Natural killer cell treated with Interleukin-12 subunit alpha and Interleukin-12 subunit beta and Interleukin-15 and Interleukin-18, amount 100 ng/mL, for 72 hours (primary cell): ENCODE data around the gene SPRED2. TPM values are rescaled to one million over a fixed set of nuclear protein-coding genes. Genes with fewer than 3 reads are reported as not detected.
"Not testable (repeated sequence)": the region's sequence is repeated elsewhere in the genome, so short reads cannot be mapped to it uniquely, and the experiment has no call there.

Experiments used
- ATAC-seq, 2 donors: fragments of 150-1000 bp; cut with Tn5 transposase in 1 of 2; sonication (Bioruptor Pico), chemical (Tn5 transposase) in 1 of 2; 2 replicates each; pipeline ENCODE4 v1.10.0; 2021
- DNase-seq: peaks from one replicate; pipeline ENCODE4 v3.0.0; 2022; ENCODE audit warnings: low spot score
- H3K27ac Mint-ChIP-seq, 2 donors: 1 replicate in 1 of 2; 2 replicates in 1 of 2; pipeline ENCODE4 v1.8.0; 2022; ENCODE audit warnings: mixed read lengths in 2 of 2, mild to moderate bottlenecking in 1 of 2, moderate library complexity in 1 of 2
- H3K27me3 Mint-ChIP-seq, 2 donors: 1 replicate in 1 of 2; 2 replicates in 1 of 2; pipeline ENCODE4 v1.8.0; 2022; ENCODE audit warnings: mixed read lengths in 2 of 2
- H3K36me3 Mint-ChIP-seq: one replicate; pipeline ENCODE4 v1.8.0; 2022; ENCODE audit warnings: mixed read lengths
- H3K4me1 Mint-ChIP-seq, 2 donors: 1 replicate in 1 of 2; 2 replicates in 1 of 2; pipeline ENCODE4 v1.8.0; 2022; ENCODE audit warnings: low read depth in 2 of 2, mixed read lengths in 2 of 2, mild to moderate bottlenecking in 1 of 2
- H3K4me3 Mint-ChIP-seq: one replicate; pipeline ENCODE4 v1.8.0; 2022; ENCODE audit warnings: mixed read lengths
- H3K9me3 Mint-ChIP-seq: 2 replicates; pipeline ENCODE4 v1.8.0; 2022; ENCODE audit warnings: mixed read lengths
- total RNA-seq, 2 donors: library from RNA; stranded (reverse); gene quantifications; one replicate each; pipeline ENCODE4 v1.2.3, GENCODE V29; 2022

The SPRED2 gene
- total RNA-seq, 2 donors from 2014 or later: 9.8 to 26.0 TPM

DNA sequence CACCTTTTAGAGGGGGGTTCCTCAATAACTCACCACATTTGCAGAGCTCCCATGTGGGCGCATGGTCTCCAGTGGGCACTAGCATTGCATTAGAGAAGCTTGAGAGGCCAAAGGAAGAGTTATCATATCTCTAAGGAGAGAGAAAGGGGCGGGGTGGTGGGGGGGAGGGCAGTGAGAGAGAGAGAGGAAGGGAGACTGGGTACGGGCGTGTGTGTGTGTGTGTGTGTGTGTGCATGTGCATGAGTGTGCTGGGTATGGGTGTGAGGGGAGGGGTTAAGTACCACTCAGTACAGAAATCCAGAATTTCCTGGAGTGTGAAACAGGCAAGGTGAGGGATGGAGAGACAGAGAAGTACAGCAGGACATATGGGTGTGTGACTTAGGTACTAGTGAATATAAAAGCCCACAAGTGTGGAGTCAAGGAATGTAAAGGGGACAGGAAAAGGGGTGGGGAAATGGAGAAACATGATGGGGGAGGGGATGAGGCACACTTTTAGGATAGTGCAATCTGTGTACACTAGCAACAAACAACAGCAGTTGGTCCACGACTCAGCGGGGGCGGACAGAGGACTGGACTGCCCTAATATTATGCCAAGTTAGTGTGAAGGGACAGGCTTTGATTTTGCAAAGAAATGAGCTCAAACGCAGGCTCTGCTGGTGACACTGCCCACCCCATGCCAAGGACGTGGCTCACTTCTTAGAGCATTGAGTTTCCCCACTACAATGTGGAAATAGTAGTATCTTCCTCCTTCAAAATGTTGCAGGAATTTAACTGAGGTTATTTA is 91.3 kb downstream of the SPRED2 start:
- ATAC-seq (no peak), DNase-seq (no peak)
- no peaks in the 10 kb centered on the region for H3K9me3 Mint-ChIP-seq
- no peak overlapping the region for H3K27ac Mint-ChIP-seq
- no peaks in the 10 kb centered on the region for H3K27me3 Mint-ChIP-seq
- H3K4me1 Mint-ChIP-seq: peaks cover 6 to 12% of the 10 kb centered on the region in 2 donors
- no peak overlapping the region for H3K4me3 Mint-ChIP-seq
- no peaks in the 10 kb centered on the region for H3K36me3 Mint-ChIP-seq

DNA sequence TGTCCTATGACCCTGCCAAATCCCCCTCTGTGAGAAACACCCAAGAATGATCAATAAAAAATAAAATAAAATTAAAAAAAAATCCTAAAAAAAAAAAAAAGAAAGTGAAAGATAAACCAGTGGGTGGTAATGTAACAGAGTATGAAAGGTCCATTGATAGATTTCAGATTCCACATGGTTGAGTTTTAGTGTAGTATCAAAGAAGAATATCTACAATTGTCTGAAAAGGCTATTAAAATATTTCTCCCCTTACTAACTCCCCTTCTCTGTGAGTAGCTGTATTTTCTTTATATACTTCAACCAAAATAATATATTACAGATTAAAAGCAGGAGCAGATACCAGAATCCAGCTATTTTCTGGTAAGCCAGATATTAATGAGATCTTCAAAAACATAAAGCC is 92.8 kb downstream of the SPRED2 start:
- no peak for DNase-seq
- H3K27ac Mint-ChIP-seq: no peak overlapping the region
- no peak overlapping the region for H3K4me3 Mint-ChIP-seq
- H3K36me3 Mint-ChIP-seq: peaks cover 6% of the 10 kb centered on the region
- H3K9me3 Mint-ChIP-seq: no peaks in the 10 kb centered on the region
- H3K4me1 Mint-ChIP-seq: peaks cover 5 to 7% of the 10 kb centered on the region in 2 donors
- ATAC-seq: no peak
- no peaks in the 10 kb centered on the region for H3K27me3 Mint-ChIP-seq

DNA sequence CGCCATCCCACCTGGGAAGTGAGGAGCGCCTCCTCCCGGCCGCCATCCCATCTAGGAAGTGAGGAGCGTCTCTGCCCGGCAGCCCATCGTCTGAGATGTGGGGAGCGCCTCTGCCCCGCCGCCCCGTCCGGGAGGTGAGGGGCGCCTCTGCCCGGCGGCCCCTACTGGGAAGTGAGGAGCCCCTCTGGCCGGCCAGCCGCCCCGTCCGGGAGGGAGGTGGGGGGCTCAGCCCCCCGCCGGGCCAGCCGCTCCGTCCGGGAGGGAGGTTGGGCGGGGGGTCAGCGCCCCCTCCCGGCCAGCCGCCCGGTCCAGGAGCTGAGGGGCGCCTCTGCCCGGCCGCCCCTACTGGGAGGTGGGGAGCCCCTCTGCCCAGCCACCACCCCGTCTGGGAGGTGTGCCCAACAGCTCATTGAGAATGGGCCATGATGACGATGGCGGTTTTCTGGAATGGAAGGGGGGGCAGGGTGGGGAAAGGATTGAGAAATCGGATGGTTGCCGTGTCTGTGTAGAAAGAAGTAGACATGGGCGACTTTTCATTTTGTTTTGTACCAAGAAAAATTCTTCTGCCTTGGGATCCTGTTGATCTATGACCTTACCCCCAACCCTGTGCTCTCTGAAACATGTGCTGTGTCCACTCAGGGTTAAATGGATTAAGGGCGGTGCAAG is 93.4 kb downstream of the SPRED2 start:
- H3K36me3 Mint-ChIP-seq, DNase-seq, H3K9me3 Mint-ChIP-seq, ATAC-seq, H3K27ac Mint-ChIP-seq, H3K4me3 Mint-ChIP-seq, H3K27me3 Mint-ChIP-seq, H3K4me1 Mint-ChIP-seq: not testable (repeated sequence)

DNA sequence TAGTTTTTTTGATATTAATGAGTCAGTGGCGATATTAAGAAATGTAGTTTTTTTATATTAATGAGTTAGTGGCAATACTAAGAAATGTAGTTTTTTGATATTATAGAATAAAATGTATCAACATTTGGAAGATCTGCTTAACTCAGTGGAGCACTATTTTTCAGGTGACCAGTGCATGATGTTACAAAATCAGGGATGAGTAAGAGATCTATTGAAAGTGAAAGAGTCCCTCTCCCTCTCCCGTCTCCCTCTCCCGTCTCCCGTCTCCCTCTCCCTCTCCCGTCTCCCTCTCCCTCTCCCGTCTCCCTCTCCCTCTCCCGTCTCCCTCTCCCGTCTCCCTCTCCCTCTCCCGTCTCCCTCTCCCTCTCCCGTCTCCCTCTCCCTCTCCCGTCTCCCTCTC is 94.5 kb downstream of the SPRED2 start:
- not testable (repeated sequence) for H3K4me3 Mint-ChIP-seq, DNase-seq, H3K9me3 Mint-ChIP-seq, ATAC-seq, H3K27me3 Mint-ChIP-seq, H3K27ac Mint-ChIP-seq, H3K4me1 Mint-ChIP-seq, H3K36me3 Mint-ChIP-seq

DNA sequence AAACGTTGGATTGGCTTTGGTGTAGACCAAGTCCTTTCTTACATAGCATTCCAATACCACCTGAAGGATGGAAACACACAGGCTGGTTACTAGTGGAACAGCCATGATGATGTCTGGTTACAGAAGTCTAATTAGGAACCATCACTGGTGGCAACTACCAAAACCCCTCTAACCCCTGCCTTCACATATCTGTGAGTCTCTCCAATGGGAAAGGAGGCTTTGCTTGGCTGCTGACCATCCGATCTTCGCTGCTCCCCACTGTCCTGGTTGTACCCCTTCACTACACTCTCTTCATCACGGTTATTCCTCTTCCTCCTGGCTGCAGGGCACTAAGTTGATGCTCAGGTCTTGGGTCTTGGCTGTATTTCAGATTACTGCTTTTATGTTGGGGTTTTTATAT is 97.7 kb downstream of the SPRED2 start:
- ATAC-seq: no peak
- no peak overlapping the region for H3K27ac Mint-ChIP-seq
- H3K36me3 Mint-ChIP-seq: peaks cover 6% of the 10 kb centered on the region
- peaks cover 0 to 3% of the 10 kb centered on the region in 2 donors for H3K4me1 Mint-ChIP-seq
- no peak overlapping the region for H3K4me3 Mint-ChIP-seq
- no peaks in the 10 kb centered on the region for H3K9me3 Mint-ChIP-seq
- no peaks in the 10 kb centered on the region for H3K27me3 Mint-ChIP-seq
- no peak for DNase-seq

DNA sequence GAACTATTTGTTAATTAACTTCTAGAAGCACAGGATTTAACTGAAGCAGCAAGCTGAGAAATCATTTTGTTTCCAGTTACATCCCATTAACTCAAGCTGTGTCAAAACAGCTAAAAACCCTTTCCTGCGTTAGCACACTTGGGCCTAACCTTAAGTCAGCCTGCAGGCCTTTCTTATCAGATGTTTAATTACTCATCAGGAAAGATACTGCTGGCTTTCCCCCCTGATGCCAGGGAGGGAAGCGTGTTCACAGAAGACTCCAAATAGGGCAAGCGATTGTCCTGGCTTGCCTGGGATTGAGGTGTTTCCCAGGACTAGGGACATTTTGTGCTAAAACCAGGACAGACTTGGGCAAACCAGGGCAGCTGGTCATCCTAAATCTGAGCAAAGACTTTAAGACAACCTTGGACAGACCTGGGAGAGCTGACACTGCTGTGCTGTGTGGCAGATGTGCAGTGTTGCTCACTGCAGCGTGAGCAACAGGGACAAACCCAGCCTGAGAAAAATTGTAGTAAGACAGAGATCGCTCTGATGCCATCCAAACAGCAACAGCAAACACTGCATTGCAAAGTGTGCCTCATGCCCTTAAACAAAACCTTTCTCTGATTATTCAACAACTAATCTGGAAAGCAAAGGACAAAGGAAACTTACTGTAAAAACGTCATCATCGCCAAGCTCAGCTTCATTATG is 100.9 kb downstream of the SPRED2 start:
- Mint-ChIP-seq H3K9me3 (no peaks in the 10 kb centered on the region), H3K27ac (no peak overlapping the region), H3K27me3 (no peaks in the 10 kb centered on the region), H3K4me3 (no peak overlapping the region), H3K36me3 (peaks cover 6% of the 10 kb centered on the region), H3K4me1 (peaks cover 0 to 3% of the 10 kb centered on the region in 2 donors)
- ATAC-seq (no peak), DNase-seq (no peak)

DNA sequence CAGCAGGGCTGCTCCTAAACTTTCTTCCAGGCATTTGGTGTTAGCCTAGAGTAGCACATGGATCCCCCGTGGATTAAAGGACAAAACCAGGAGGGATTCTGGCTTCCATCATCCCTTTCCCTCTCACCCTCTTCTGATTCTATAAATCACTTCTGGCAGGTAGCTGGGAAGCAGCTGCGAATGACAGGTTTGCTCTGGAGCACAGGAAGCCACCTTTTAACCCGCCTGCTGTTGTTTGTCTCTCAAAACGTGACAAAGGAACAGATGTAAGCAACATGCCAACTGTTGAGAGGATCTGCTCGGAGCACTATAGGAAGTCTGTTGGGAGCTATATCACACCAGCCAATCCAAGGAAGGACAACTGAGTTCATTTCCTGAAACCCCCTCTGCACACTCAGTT is 102.9 kb downstream of the SPRED2 start:
- Mint-ChIP-seq H3K27me3 (no peaks in the 10 kb centered on the region), H3K4me3 (no peak overlapping the region), H3K36me3 (no peaks in the 10 kb centered on the region), H3K4me1 (peaks cover 0 to 3% of the 10 kb centered on the region in 2 donors), H3K9me3 (no peaks in the 10 kb centered on the region), H3K27ac (no peak overlapping the region)
- ATAC-seq (no peak), DNase-seq (no peak)

DNA sequence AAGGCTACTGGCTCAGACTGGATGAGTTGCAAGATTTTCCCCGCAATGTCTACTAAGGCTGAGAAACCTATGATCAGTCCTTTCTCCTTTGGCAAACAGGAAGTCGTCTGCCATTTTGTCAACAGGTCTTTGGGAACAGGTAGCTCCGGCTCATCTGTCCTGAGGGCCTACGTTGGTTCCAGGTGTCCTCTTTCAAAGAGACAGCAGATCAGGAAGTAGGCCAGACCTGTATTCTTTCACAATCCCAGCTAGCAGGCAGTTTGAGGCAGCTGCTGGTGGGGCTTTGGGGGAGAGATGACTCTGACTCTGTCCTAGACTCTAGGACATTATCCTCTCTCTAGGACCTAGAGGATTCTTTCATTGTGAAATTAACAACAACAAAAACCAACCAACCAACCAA is 106.1 kb downstream of the SPRED2 start:
- no peak for ATAC-seq
- Mint-ChIP-seq H3K9me3 (no peaks in the 10 kb centered on the region), H3K27me3 (no peaks in the 10 kb centered on the region), H3K4me3 (no peak overlapping the region), H3K36me3 (no peaks in the 10 kb centered on the region), H3K27ac (no peak overlapping the region), H3K4me1 (no peaks in the 10 kb centered on the region)
- no peak for DNase-seq

DNA sequence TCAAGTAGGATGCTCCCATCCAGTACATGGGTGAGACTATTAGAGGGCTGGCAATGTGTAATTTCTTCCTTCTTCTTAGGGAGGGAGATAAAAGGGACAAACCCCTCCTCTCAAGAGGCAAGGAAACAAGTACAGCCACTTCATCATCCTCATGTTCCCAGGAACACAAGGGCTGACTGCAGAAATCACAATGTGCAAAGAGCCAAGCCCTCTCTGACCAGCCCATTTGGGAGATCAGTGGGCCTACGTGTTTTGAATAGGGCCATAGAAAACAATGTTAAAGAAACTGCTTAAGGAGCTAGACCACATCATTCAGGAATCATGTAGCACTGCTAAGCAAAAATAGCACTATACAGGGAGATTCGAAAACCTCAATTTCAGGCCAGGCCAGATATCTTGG is 107.3 kb downstream of the SPRED2 start:
- H3K9me3 Mint-ChIP-seq: no peaks in the 10 kb centered on the region
- no peak overlapping the region for H3K4me3 Mint-ChIP-seq
- no peak for ATAC-seq
- no peaks in the 10 kb centered on the region for H3K36me3 Mint-ChIP-seq
- no peak for DNase-seq
- H3K27ac Mint-ChIP-seq: no peak overlapping the region
- no peaks in the 10 kb centered on the region for H3K27me3 Mint-ChIP-seq
- H3K4me1 Mint-ChIP-seq: peaks cover 9 to 10% of the 10 kb centered on the region in 2 donors

DNA sequence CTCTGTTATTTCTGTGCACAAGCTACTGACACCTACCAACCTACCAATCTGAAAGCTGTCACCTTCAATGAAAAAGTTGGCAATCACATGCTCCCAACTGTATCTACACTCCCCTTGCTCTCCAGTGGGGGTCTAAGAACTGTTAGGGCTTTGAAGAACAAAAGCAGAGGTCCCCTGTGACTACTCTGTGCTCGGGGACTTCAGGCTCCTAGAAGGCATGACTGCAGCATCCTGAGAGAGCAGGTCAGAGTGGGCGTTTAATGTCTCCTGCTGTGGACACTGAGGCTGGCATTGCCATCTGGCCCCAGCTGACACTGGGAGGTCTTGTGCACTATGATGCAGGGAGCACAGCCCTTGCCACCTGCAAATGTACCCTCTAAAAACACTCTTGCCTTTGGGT is 111.5 kb downstream of the SPRED2 start:
- Mint-ChIP-seq H3K27ac (peak overlapping the region; percentile 85 to 93), H3K9me3 (no peaks in the 10 kb centered on the region), H3K4me3 (peak overlapping the region; percentile 83), H3K27me3 (no peaks in the 10 kb centered on the region), H3K36me3 (no peaks in the 10 kb centered on the region), H3K4me1 (peaks cover 19 to 24% of the 10 kb centered on the region in 2 donors)
- ATAC-seq (no peak), DNase-seq (no peak)

DNA sequence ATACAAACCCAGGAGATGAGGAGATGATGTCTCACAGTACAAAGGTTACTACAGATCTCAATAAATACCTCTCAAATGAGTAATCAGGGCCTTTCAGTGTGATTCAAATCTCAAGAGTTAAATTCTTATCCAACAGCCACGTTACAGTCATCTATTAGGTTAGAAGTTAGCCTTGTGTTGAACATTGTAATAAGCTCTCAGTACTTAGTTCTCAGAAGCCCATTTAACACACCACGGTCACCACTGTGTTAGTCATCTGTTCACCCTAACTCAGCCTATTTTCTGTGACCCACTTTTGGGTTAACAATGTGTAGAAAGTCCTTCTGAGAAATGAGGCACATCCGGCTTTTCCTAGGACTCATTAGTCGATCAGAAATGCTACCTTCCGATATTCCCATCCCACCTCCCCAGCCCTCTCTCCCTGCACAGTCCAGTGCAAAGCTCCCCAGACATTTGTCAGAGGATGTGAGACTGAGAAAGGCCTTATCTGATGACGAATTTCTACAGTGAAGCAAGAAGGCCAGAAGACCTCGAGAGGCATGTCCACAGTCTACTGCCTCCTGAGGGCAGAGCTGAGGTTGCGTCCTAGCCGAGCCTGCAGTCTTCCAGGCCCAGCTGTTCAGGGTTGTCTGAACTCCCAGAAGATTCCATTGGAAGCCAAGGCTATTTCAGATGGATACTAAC is 112.2 kb downstream of the SPRED2 start:
- Mint-ChIP-seq H3K4me3 (peak overlapping the region; percentile 83), H3K9me3 (no peaks in the 10 kb centered on the region), H3K27ac (peak overlapping the region; percentile 85 to 93), H3K27me3 (no peaks in the 10 kb centered on the region), H3K4me1 (peaks cover 19 to 24% of the 10 kb centered on the region in 2 donors), H3K36me3 (no peaks in the 10 kb centered on the region)
- ATAC-seq: peak; percentile 92 to 96
- DNase-seq: no peak

DNA sequence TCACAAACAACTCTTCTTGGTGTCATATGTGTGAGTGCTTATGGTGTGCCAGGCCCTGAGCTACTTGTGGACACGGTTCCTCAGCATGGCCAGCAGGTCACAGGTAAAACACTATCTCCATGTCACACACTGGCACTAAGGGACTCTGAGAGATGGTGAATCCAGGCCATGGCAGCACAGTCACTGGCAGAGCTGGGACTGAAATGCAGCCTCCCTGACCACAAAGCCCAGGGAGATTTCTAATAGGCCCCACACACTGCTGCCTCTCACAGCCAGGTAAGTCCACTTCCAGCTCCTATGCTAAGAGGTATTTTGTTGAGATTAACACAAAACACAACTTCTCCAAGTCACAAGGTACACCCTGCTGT is 112.7 kb downstream of the SPRED2 start:
- Mint-ChIP-seq H3K27ac (peak overlapping the region; percentile 85 to 93), H3K4me1 (peaks cover 19 to 24% of the 10 kb centered on the region in 2 donors), H3K4me3 (peak overlapping the region; percentile 83), H3K36me3 (no peaks in the 10 kb centered on the region), H3K27me3 (no peaks in the 10 kb centered on the region), H3K9me3 (no peaks in the 10 kb centered on the region)
- DNase-seq (no peak), ATAC-seq (peak in 1 of 2 donors; percentile 1)

DNA sequence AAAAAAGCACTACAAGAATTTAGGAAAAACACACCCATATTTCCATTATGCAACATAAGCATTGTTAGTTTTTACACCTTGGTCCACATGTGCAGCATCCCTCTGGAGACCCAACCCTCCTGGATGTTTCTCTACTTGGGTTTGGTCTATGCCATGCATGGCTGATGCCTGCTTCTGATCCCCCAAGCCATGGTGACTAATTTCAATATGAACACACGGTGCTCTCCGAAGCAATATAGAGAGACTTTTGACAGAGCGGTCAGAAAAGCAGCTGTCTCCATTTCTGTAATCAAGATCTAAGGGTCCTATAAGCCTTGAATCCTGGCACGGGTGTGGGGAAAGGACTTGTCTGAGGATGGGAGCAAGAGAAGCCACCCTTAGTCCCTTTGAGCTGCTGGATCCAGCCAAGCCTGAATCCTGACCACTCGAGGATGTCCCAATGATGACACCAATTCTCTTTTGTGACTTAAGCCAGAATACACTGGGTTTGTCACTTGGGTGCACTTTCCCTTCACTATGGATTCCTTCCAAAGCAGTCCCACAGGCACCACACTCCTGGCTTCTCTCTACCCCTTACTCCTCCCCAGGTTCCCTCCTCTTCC is 113.2 kb downstream of the SPRED2 start:
- H3K36me3 Mint-ChIP-seq: no peaks in the 10 kb centered on the region
- ATAC-seq (peak in 1 of 2 donors; percentile 11), DNase-seq (no peak)
- H3K27ac Mint-ChIP-seq: peak overlapping the region; percentile 85 to 93
- H3K4me1 Mint-ChIP-seq: peaks cover 19 to 24% of the 10 kb centered on the region in 2 donors
- peak overlapping the region; percentile 83 for H3K4me3 Mint-ChIP-seq
- H3K9me3 Mint-ChIP-seq: no peaks in the 10 kb centered on the region
- no peaks in the 10 kb centered on the region for H3K27me3 Mint-ChIP-seq
